GM19397 (cell line): ENCODE data around the gene CER1.
"Not testable (repeated sequence)": the region's sequence is repeated elsewhere in the genome, so short reads cannot be mapped to it uniquely, and the experiment has no call there.

Experiments used
- ATAC-seq: cut with Tn5 transposase; IDR thresholded peaks from one replicate; pipeline ENCODE4 v1.9.1; 2021; ENCODE audit warnings: mild to moderate bottlenecking, moderate library complexity; ENCODE audit not compliant: unreplicated experiment

Gene CER1

DNA sequence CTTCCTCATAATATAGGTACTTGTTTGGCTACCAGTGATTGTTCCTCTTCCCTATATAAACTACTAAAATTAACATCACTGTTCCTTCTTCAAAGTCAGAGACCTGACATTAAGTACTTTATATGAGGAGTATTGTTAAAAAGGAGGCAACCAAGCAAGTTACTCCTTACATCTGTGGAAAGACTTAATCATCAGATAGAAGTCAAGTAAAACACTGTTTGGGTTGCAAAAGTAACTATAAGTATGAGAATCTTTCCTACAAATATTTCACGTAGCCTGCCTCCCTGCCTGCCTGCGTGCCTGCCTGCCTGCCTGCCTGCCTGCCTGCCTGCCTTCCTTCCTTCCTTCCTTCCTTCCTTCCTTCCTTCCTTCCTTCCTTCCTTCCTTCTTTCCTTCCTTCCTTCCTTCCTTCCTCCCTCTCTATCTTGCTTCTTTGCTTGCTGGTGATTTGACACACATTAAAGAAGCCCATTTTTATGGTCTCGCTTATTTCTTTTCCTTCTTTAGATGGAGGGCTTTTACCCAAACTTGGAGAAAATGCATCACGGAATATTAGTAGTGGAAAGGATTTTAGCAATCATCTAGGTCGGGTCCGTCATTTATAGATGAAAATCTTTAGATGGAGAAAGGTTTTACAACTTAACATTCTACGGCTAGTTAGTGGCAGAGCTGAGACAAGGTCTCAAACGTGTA lies 3.2 kb downstream of the CER1 start:
- no peak for ATAC-seq

DNA sequence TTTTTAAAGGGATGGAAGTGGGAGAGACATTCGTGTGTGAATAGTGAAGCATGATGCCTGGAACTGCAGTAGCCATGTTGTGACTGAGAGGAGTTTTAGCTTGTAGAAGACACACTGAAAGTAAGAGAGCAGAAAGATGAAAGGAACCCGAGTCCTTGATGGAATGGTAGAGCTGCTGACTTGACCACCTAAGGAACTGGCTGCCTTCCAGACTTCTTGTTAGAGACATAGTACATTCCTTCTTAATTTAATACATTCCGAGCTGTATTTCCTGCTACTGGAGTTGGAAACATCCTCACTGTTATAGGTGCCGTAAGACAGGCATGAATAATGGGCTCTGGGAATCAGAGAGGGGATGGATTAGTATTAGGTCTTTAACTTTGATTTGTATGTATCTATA lies 7.4 kb downstream of the CER1 start:
- no peak for ATAC-seq

DNA sequence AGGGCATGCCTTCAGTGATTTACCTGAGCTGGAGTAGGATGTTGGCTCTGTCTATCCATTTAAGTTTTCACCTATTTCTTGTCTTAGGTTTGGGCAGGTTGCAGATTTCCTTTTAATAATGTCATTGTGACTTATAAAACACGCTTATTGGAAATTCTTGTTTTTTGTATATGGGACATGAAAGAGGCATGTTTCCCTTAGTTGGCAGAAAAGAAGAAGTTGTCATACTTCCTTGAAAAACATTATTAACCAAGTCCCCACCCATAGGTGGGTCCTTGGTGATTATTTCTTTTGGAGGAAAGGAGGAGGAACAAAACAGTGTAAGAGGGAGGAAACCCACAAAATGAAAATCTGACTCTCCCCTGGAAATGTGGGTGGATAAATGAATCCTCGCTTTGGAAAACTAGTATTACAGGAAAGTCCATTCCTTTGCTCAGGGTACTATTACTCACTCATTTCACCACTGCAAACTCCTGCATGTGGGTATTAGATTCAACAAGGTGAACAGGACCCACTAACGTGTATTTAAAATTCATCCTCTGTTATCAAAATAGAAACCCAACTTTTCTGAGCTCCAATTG lies 9.3 kb downstream of the CER1 start:
- ATAC-seq, result no peak

DNA sequence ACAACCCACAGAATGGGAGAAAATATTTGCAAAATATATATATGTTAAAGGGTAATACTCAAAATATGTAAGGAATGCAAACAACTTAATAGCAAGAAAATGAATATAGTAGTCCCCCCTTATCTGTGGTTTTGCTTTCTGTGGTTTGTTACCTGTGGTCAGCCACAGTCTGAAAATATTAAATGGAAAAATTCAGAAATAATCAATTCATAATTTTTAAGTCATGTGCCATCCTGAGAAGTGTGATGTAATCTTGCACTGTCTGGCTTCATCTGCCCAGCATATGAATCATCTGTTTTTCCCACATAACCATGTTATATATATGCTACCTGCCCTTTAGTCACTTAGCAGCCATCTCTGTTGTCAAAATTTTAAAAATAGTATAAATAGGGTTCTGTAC lies 11.7 kb downstream of the CER1 start:
- no peak for ATAC-seq

DNA sequence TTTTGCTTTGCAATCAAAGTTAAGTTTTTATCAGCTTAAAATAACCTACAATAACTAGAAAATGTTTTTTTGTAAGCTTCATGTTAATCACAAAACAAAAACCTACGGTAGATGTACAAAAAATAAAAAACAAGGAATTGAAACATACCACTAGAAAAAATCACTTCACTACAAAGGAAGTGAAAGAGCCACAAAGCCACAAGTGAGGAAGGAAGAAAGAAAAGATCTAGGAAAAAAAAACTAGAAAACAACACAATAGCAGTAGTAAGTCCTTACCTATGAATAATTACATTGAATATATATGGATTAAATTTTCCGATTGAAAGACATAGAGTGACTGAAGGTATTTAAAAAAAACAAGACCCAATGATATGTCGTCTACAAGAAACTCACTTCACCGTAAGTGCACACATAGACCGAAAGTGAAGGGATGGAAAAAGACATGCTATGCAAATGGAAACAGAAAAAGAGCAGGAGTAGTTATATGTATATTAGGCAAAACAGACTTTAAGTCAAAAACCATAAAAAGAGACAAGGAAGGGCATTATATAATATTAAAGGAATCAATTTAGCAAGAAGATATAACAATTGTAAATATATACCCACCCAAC lies 15.9 kb downstream of the CER1 start:
- no peak for ATAC-seq

DNA sequence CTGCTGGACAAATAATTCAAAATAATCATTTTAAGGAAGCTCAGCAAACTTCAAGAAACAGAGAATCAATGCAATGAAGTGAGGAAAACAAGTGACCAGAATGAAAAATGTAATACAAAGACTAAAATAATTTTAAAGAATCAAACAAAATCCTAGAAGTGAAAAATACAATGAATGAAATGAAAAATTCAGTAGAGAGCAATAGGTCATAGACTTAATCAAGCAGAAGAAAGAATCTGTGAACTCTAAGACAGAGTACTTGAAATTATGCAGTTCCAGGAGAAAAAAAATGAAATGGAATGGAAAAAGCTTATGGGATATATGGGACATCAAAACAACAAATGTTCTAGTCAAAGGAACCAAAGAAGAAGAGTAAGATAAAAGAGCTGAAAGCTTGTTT lies 17.5 kb downstream of the CER1 start:
- ATAC-seq, result no peak

DNA sequence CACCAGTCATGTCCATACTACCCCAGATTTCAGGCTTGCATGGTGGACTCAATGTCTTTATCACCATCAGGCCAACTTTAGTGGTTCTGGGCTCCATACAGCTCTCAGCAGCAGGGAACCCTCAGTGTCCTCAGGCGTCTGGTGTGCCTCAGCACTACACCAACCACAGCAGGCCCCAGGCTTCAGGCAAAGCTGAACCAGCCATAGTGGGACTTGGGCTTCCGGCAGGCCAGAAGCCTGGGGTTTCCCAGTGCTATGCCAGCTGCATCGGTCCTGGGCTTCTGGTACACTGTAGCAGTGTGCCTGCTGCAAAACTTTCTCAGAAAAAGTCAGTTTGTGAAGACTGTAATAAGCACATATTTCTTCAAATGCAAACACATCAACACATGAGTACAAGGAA lies 18.3 kb downstream of the CER1 start:
- ATAC-seq, result no peak

DNA sequence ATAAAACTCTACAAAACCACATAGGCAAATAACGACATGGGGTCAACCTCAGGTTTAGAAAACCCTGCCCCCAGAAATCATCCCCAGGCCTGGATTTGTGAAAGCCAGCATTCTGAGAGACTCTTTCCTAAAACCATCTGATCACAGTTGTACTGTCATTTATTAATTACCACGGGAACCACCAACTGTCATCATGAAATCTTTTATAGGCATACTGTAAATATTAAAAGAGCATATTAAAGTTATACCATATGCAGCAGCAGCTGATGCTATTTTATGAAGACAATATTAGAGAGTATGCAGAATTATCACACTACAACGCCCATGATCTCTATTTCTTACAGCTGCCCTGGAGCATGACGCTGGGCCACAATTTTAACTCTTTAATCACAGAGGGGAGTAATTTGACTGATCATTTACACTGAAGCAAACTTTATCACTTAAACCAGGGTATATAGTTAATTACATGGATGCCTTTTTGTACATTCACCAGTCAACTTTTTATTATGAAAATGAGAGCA lies 20.3 kb downstream of the CER1 start:
- no peak for ATAC-seq

DNA sequence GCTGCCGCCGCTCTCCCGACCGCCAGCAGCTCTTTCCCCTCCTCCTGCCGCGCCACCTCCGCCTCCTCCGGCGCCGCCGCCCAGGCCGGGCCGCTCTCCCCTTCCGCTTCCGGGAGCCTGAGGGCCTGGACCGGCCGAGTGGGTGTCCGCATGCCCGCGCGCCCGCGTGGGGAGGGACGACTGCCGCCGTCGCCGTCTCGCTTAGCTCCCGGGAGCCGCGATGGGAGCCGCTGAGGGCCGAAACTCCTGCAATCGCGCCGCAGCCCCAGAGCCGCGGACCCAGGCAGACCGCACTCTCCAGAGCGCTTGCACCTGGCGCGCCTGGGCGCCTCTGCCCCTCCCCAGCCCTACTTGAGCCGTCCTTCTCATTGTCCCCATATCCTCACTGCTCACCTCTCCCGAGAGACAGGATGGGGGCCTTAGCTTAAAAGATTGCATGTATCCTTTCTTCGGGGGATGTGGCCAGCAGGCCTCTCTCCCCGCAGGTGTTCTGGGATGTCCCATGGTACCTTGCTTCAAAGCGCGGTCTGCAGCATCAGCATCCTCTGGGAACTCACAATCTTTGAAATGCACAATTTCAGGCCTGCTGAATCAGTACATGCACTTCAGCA lies 29.2 kb downstream of the CER1 start, which contains the start of gene ZDHHC21:
ZDHHC21 (minus strand) TSS at position 182 of the 611 bp plus-strand sequence. CDS start 19,092 bp downstream, outside the sequence.
- peak; percentile 90 for ATAC-seq

DNA sequence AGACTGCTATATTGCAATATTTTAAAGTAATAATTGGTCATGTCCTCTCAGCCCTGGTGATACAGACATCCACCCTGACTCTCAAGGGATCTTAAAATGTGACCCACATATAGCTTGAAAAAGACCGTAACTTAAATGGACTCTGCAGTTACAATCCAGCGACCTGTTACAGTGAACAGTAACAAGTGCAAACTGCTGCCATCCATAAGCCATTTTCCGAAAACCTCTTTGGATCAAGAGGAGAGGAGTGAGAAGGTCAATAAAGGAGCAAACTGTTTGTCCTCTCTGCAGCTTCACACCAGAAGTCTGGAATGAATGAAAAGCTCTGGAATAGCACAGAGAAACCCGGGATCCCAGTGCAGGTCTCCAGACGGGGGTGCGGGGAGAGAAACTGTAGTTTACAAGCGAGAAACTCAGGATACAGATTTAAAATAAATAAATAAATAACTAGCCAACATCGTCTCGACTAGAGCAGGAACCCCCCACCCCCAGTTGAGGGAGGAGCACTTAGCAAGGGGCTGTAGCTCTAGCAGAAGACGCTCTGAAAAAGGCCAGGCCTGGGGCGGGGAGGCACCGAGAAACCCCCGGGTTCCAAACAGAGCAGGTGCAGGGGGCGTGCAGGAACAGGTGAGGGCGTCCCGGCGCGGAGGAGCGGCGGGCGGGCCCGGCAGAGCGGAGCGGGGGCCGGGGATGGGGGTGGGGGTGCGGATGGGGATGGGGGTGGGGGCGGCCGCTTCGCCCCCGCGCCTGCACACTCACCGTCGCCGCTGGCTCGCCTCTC lies 29.9 kb downstream of the CER1 start:
- peak; percentile 39 for ATAC-seq

DNA sequence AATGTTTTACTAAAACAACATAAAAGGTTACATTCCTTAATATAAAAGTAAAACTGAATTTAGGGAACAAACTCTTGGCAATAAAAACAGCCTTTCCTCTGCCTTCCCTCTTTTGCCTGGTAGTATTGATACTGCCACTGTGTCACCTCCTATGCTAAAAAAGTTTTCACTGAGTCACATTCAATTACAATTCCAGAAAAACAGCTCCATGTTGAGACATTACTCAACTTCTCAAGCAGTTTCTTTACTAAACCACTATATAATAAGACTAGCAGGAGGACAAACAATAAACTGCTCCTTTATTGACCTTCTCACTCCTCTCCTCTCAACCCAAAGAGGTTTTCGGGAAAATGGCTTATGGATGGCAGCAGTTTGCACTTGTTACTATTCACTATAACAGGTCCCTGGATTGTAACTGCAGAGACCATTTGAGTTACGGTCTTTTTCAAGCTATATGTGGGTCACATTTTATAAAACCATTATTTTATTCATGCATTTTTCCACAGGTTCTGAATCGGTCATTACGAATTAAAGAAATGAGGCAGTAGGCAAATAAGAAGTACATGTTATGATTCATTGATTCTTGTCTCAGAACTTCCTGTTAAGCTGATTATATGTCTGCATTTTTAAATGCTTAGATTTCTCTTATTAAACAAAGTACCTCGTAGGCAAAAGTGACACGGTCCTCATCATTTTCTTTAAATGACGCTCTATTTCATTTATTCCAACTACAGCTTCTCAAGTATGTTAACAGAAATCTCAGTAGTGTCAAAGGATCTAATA lies 31.4 kb downstream of the CER1 start:
- ATAC-seq, result no peak

DNA sequence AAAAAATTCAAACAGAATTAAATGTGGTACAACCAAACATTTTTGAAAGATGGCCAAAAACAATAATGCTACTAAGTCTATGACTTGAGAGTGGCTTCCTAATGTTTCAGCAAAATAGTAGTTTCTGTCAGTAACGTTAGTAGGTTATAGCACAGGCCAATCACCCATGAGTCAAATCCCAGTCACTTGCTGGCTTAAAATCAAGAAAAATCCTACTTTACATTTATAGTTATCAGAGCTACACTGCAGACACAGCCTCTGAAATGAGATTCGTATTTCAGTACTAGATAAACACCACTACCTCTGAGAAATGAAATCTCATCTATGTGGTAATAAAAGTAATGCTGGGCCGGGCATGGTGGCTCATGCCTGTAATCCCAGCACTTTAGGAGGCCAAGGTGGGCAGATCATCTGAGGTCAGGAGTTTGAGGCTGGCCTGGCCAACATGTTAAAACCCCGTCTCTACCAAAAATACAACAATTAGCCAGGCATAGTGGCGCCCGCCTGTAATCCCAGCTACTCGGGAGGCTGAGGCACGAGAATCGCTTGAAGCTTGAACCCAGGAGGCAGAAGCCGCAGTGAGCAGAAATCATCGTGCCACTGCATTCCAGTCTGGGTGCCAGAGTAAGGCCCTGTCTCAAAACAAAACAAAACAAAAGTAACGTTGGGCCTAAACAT lies 35.4 kb downstream of the CER1 start:
- no peak for ATAC-seq

DNA sequence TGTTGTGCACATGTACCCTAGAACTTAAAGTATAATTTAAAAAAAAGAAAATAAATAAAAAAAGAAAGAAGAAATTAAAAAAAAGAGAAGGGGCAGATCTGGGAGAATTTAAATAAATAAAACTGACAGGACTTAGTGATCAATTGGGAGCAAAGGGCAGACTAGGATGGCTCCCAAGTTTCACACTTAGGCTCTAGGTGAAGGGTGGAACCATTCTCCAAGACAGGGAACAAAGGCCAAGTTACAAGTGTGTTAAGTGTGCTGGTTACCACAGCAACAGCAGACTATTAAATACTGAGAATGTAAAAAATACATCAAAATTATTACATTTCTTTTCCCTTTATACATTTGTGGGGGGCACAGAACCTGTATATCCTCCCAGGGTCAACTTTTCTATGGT lies 36.4 kb downstream of the CER1 start:
- no peak for ATAC-seq

DNA sequence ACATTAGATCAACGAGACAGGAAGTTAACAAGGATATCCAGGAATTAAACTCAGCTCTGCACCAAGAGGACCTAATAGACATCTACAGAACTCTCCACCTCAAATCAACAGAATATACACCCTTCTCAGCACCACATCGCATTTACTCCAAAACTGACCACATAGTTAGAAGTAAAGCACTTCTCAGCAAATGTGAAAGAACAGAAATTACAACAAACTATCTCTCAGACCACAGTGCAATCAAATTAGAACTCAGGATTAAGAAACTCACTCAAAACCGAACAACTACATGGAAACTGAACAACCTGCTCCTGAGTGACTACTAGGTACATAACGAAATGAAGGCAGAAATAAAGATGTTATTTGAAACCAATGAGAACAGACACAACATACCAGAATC lies 39.9 kb downstream of the CER1 start:
- not testable (repeated sequence) for ATAC-seq

DNA sequence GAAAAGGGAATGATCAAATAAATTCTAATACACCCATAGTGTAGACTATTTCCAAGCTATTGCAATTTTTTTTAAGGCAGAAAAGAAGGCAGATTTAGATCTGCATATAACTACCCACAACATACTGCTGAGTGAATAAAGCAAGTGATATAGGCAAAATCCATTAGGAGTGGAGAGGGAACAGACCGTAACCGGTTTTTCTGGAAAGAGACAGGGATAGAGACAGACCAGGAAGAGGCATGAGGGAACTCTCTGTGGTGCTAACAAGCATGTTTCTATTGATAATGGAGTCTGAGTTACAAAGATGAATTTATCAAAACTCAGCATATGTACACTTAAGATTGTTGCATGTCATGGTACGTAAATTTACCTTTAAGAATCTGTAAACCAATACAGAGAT lies 43.8 kb downstream of the CER1 start:
- ATAC-seq, result no peak

DNA sequence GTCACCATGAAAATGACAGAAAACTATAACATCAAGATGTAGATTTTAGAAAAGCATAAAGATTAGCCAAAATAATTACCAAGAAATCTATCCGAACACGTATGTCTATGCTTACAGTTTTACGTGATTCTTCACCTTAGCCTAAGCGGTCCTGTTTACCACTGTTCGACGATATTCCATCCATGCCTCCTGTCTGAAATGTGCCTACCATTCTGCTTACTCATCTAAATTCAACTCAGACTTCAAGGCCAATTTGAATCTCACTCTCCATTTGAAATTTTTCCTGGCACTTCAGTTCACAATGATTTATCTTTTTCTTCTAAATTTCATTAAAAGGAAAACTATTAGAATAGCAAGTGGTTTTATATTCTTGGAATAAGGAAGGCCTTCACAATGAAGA lies 44.7 kb downstream of the CER1 start:
- ATAC-seq, result no peak

DNA sequence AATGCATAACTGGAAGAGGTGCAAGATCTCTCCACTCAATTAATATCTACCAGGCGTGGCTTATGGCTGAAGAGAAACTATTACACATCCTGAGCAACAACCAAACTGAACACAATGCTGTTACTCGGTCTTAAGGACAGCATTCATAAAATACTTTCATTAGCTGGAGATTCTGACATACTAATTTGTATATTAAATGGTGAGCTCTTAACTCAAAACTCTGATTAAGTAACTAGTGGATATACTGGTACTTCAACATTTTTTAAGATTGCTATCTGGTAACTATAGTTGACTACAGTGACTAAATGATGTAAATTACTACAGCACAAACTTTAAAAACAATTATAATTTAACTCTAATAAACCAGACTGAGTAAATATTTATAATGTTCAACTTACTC lies 45.1 kb downstream of the CER1 start:
- no peak for ATAC-seq

DNA sequence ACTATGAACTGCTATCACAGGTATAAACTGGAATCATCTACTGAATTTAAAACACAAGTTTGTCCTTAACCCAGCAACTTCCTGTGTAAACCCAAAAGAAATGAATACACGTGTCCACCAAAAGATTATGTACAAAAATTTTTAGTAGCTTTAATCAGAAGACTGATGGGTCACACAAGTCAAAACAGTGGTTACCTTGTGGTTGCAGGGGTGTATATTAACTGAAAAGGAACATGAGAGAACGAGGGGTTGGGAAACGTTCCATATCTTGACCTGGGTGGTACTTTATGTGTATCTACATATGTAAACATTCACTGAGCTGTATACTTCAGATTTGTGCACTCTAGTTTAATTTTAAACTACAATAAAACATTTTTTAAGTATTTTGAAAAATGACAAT lies 47.9 kb downstream of the CER1 start:
- ATAC-seq, result no peak

DNA sequence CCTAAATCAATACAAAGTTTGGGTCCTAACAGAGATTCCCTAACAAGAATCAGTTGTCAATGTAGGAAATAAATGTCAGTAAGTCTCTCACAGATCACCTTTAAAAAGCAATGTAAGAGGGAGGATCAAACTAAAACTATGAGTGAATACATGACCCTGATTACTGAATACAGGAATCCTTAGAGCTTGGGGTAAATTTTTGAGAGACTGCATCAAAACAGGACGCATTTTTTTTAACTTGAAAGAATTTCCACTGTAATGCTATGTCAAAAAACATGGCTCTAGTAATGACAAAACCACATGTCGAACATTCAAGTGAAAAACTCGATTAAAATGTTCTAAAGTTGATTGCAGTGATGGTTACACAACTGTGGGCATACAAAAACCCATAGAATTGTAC lies 51.2 kb downstream of the CER1 start:
- no peak for ATAC-seq

DNA sequence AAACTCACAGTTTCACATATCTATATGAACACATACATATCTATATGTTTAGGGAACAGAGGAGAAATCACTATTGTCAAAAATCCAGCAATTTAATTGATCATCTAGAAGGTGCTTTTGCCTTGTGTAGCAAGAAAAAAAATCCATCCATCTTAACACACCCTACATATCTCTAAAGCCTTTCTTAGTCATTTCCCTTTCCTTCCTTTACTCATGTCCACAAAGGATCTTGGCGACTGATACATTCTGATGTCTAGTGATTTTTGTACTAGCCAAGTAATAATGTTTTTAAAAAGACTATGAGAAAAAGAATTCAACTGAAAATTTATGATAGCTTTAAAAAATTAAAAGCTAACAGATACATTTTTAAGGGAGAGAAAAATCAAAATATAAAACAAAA lies 51.8 kb downstream of the CER1 start:
- no peak for ATAC-seq
